HEK293 (cell line): ENCODE measurements around the gene PNMA8A.
A peak's percentile ranks its signal among the peaks of the same experiment; 100 is the strongest.

Source experiments
- CTCF ChIP-seq: fragments of 450-650 bp; formaldehyde crosslinking; IDR thresholded peaks from 2 replicates; pipeline ENCODE4 v1.5.1; 2016; ENCODE audit warnings: missing biosample characterization, missing genetic modification characterization
- EGR2 ChIP-seq: fragments of 450-650 bp; formaldehyde crosslinking; IDR thresholded peaks from 2 replicates; pipeline ENCODE4 v1.5.1; 2016; ENCODE audit warnings: low read depth, missing biosample characterization, missing genetic modification characterization
- HOXC10 ChIP-seq: sonication (generic); formaldehyde crosslinking; IDR thresholded peaks from 2 replicates; pipeline ENCODE4 v1.8.1; 2023; ENCODE audit warnings: mild to moderate bottlenecking, missing genetic modification reagents
- PBX3 ChIP-seq: sonication (generic); formaldehyde crosslinking; IDR thresholded peaks from 2 replicates; pipeline ENCODE4 v1.8.1; 2022; ENCODE audit warnings: mild to moderate bottlenecking, moderate library complexity, missing genetic modification reagents
- PRDM10 ChIP-seq: fragments of 450-650 bp; formaldehyde crosslinking; IDR thresholded peaks from 2 replicates; pipeline ENCODE4 v1.5.1; 2016; ENCODE audit warnings: missing biosample characterization, missing genetic modification characterization
- RBAK ChIP-seq: fragments of 450-650 bp; formaldehyde crosslinking; IDR thresholded peaks from 2 replicates; pipeline ENCODE4 v1.5.1; 2016; ENCODE audit warnings: missing biosample characterization, missing genetic modification characterization
- SALL2 ChIP-seq: fragments of 450-650 bp; formaldehyde crosslinking; IDR thresholded peaks from 2 replicates; pipeline ENCODE4 v1.5.0; 2017; ENCODE audit warnings: missing biosample characterization, mild to moderate bottlenecking, missing genetic modification characterization, borderline replicate concordance
- SP3 ChIP-seq: fragments of 450-650 bp; formaldehyde crosslinking; IDR thresholded peaks from 2 replicates; pipeline ENCODE4 v1.5.1; 2016; ENCODE audit warnings: missing biosample characterization, missing genetic modification characterization
- ZBTB7A ChIP-seq: fragments of 450-650 bp; formaldehyde crosslinking; IDR thresholded peaks from 2 replicates; pipeline ENCODE4 v1.5.1; 2016; ENCODE audit warnings: low read depth, missing biosample characterization, missing genetic modification characterization
- ZNF114 ChIP-seq: fragments of 450-650 bp; formaldehyde crosslinking; IDR thresholded peaks from 2 replicates; pipeline ENCODE4 v1.5.0; 2017; ENCODE audit warnings: missing biosample characterization, missing genetic modification characterization
- ZNF121 ChIP-seq: fragments of 450-650 bp; formaldehyde crosslinking; IDR thresholded peaks from 2 replicates; pipeline ENCODE4 v1.5.1; 2016; ENCODE audit warnings: missing biosample characterization, missing genetic modification characterization
- ZNF132 ChIP-seq: fragments of 450-650 bp; formaldehyde crosslinking; IDR thresholded peaks from 2 replicates; pipeline ENCODE4 v1.5.1; 2017; ENCODE audit warnings: missing biosample characterization, missing genetic modification characterization, borderline replicate concordance
- ZNF148 ChIP-seq: fragments of 450-650 bp; formaldehyde crosslinking; IDR thresholded peaks from 2 replicates; pipeline ENCODE4 v1.5.0; 2017; ENCODE audit warnings: missing biosample characterization, missing genetic modification characterization, borderline replicate concordance
- ZNF155 ChIP-seq: fragments of 450-650 bp; formaldehyde crosslinking; IDR thresholded peaks from 2 replicates; pipeline ENCODE4 v1.5.1; 2016; ENCODE audit warnings: missing biosample characterization, missing genetic modification characterization
- ZNF16 ChIP-seq: fragments of 450-650 bp; formaldehyde crosslinking; IDR thresholded peaks from 2 replicates; pipeline ENCODE4 v1.5.1; 2016; ENCODE audit warnings: low read depth, missing biosample characterization, missing genetic modification characterization
- ZNF223 ChIP-seq: fragments of 450-650 bp; formaldehyde crosslinking; IDR thresholded peaks from 2 replicates; pipeline ENCODE4 v1.5.1; 2016; ENCODE audit warnings: missing biosample characterization, missing genetic modification characterization
- ZNF239 ChIP-seq: fragments of 450-650 bp; formaldehyde crosslinking; IDR thresholded peaks from 2 replicates; pipeline ENCODE4 v1.5.1; 2016; ENCODE audit warnings: missing biosample characterization, missing genetic modification characterization
- ZNF280D ChIP-seq: fragments of 450-650 bp; formaldehyde crosslinking; IDR thresholded peaks from 2 replicates; pipeline ENCODE4 v1.5.1; 2016; ENCODE audit warnings: missing biosample characterization, missing genetic modification characterization
- ZNF391 ChIP-seq: fragments of 450-650 bp; formaldehyde crosslinking; IDR thresholded peaks from 2 replicates; pipeline ENCODE4 v1.5.1; 2016; ENCODE audit warnings: low read depth, missing biosample characterization, missing genetic modification characterization, borderline replicate concordance
- ZNF404 ChIP-seq: fragments of 450-650 bp; formaldehyde crosslinking; IDR thresholded peaks from 2 replicates; pipeline ENCODE4 v1.5.1; 2017; ENCODE audit warnings: missing biosample characterization, missing genetic modification characterization
- ZNF510 ChIP-seq: fragments of 450-650 bp; formaldehyde crosslinking; IDR thresholded peaks from 2 replicates; pipeline ENCODE4 v1.5.1; 2018; ENCODE audit warnings: mild to moderate bottlenecking, missing genetic modification characterization, missing biosample characterization; ENCODE audit not compliant: insufficient replicate concordance
- ZNF571 ChIP-seq: fragments of 450-650 bp; formaldehyde crosslinking; IDR thresholded peaks from 2 replicates; pipeline ENCODE4 v1.5.0; 2017; ENCODE audit warnings: missing biosample characterization, missing genetic modification characterization
- ZNF585B ChIP-seq: fragments of 450-650 bp; formaldehyde crosslinking; IDR thresholded peaks from 2 replicates; pipeline ENCODE4 v1.5.1; 2016; ENCODE audit warnings: missing biosample characterization, missing genetic modification characterization
- ZNF623 ChIP-seq: fragments of 450-650 bp; formaldehyde crosslinking; IDR thresholded peaks from 2 replicates; pipeline ENCODE4 v1.5.1; 2016; ENCODE audit warnings: missing biosample characterization, missing genetic modification characterization
- ZNF654 ChIP-seq: fragments of 450-650 bp; formaldehyde crosslinking; IDR thresholded peaks from 2 replicates; pipeline ENCODE4 v1.5.1; 2016; ENCODE audit warnings: low read depth, missing biosample characterization, missing genetic modification characterization
- ZNF660 ChIP-seq: fragments of 450-650 bp; IDR thresholded peaks from 2 replicates; pipeline ENCODE4 v1.5.1; 2018; ENCODE audit warnings: missing biosample characterization, mild to moderate bottlenecking, missing genetic modification characterization

The PNMA8A gene

GRCh38 chr19:46513461-46514236, 42.3 kb upstream of the PNMA8A start (continued):
- TF ChIP-seq ZNF280D (tag by site-specific recombination) (0 out of 2 replicates have a peak, but pooled peaks have one; percentile 31), ZNF510 (tag by site-specific recombination) (no peak), RBAK (tag by site-specific recombination) (no peak), ZNF155 (tag by site-specific recombination) (no peak), ZNF654 (tag by site-specific recombination) (peak; percentile 80), ZNF148 (tag by site-specific recombination) (no peak), ZNF132 (tag by site-specific recombination) (no peak), ZNF114 (tag by site-specific recombination) (no peak), ZNF223 (no peak), EGR2 (tag by site-specific recombination) (no peak), ZNF404 (no peak), ZNF623 (tag by site-specific recombination) (no peak), CTCF (tag by site-specific recombination) (peak; percentile 88), ZNF121 (tag by site-specific recombination) (no peak), PBX3 (CRISPR knock-in tag) (no peak), SALL2 (tag by site-specific recombination) (no peak), HOXC10 (no peak), ZBTB7A (no peak), ZNF585B (tag by site-specific recombination) (no peak), ZNF660 (tag by site-specific recombination) (peak; percentile 34; the same call in 1 of the 2 replicates), PRDM10 (no peak), ZNF16 (tag by site-specific recombination) (no peak), ZNF391 (no peak), ZNF239 (tag by site-specific recombination) (no peak), ZNF571 (no peak), SP3 (tag by site-specific recombination) (no peak)
